PC-3 (cell line): Measurements from ENCODE around the gene IL31RA.

ENCODE experiments used
- EZH2 ChIP-seq: fragments of 300-600 bp; sonication (generic); IDR thresholded peaks from one replicate; pipeline ENCODE4 v1.6.1; 2017; ENCODE audit warnings: antibody characterized with exemption, mild to moderate bottlenecking, low read length; ENCODE audit not compliant: unreplicated experiment
- EZH2phosphoT487 ChIP-seq: fragments of 300-600 bp; sonication (generic); IDR thresholded peaks from 2 replicates; pipeline ENCODE4 v1.6.1; 2018; ENCODE audit warnings: mild to moderate bottlenecking, antibody characterized with exemption, low read length, borderline replicate concordance
- TF ChIP-seq, protein P1 (sequence below): fragments of 300-600 bp; sonication (generic); conservative IDR thresholded peaks from 2 replicates; pipeline ENCODE4 v1.5.1; 2017; ENCODE audit warnings: antibody characterized with exemption, low read depth, mild to moderate bottlenecking, low read length

DNA sequence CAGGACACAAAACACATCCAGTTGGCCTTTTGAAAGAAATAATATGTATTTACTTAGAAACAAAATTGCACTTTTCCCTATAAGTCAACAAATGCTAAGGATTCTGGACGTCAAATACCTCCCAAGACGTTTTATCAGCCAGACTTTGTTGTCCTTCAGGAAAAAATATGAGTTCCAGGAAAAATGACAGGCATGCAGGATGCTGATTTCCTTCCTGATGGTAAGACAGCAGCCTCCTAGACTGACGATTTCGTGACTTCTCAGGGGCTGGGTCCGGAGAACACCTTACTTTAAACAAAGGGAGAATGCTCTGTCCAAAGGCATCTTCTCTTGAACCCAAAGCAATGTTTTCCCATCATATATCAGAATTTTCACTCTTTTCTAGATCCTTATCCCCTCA is 74.6 kb downstream of the IL31RA start:
- TF ChIP-seq, protein P1, sequence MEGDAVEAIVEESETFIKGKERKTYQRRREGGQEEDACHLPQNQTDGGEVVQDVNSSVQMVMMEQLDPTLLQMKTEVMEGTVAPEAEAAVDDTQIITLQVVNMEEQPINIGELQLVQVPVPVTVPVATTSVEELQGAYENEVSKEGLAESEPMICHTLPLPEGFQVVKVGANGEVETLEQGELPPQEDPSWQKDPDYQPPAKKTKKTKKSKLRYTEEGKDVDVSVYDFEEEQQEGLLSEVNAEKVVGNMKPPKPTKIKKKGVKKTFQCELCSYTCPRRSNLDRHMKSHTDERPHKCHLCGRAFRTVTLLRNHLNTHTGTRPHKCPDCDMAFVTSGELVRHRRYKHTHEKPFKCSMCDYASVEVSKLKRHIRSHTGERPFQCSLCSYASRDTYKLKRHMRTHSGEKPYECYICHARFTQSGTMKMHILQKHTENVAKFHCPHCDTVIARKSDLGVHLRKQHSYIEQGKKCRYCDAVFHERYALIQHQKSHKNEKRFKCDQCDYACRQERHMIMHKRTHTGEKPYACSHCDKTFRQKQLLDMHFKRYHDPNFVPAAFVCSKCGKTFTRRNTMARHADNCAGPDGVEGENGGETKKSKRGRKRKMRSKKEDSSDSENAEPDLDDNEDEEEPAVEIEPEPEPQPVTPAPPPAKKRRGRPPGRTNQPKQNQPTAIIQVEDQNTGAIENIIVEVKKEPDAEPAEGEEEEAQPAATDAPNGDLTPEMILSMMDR, result no peak
- TF ChIP-seq EZH2phosphoT487 (no peak), EZH2 (no peak)
